A673 (cell line): ENCODE measurements around the gene HS3ST5. TPM values are rescaled to one million over a fixed set of nuclear protein-coding genes. Genes with fewer than 3 reads are reported as not detected.

Source experiments
- BruUV-seq: library from RNA; stranded (reverse); fragments of 400-500 nt; replicated peaks from 2 replicates; lab custom pipeline; 2021; lab: Mats Ljungman, UMichigan
- CTCF ChIA-PET: fragments of 300-600 bp; sonication (Branson Sonifier 250); formaldehyde crosslinking; loops from one replicate; lab custom pipeline; 2022; ENCODE audit warnings: antibody characterized with exemption; lab: Charles Lee
- POLR2A ChIA-PET: fragments of 300-600 bp; sonication (Branson Sonifier 250); formaldehyde crosslinking; loops from one replicate; lab custom pipeline; 2022; ENCODE audit warnings: antibody characterized with exemption; ENCODE audit not compliant: low non-redundant PET; lab: Charles Lee
- DNase-seq: peaks from one replicate; pipeline ENCODE4 v3.0.0-alpha.2; 2015; ENCODE audit warnings: low spot score
- H3K27ac ChIP-seq: fragments of 200-600 bp; sonication (generic); 2 replicates; pipeline ENCODE4 v1.5.1; 2016; ENCODE audit warnings: mixed run types, low read depth, mild to moderate bottlenecking, mixed read lengths, antibody characterized with exemption, low read length; ENCODE audit not compliant: poor library complexity, severe bottlenecking
- H3K27me3 ChIP-seq: fragments of 200-600 bp; sonication (generic); replicated peaks from 2 replicates; pipeline ENCODE4 v1.6.1; 2017; ENCODE audit warnings: mixed run types, low read depth, mild to moderate bottlenecking, mixed read lengths, antibody characterized with exemption, low read length; ENCODE audit not compliant: insufficient read depth, poor library complexity
- H3K36me3 ChIP-seq: fragments of 200-600 bp; sonication (generic); 2 replicates; pipeline ENCODE4 v1.6.1; 2016; ENCODE audit warnings: mixed run types, mild to moderate bottlenecking, mixed read lengths, antibody characterized with exemption, low read length; ENCODE audit not compliant: insufficient read depth, poor library complexity, severe bottlenecking
- H3K4me1 ChIP-seq: fragments of 200-600 bp; sonication (generic); 2 replicates; pipeline ENCODE4 v1.6.1; 2017; ENCODE audit warnings: mixed run types, mild to moderate bottlenecking, mixed read lengths, antibody characterized with exemption, low read length; ENCODE audit not compliant: insufficient read depth, poor library complexity, severe bottlenecking
- H3K4me3 ChIP-seq: fragments of 200-600 bp; sonication (generic); 2 replicates; pipeline ENCODE4 v1.5.1; 2016; ENCODE audit warnings: low read depth, mixed run types, mild to moderate bottlenecking, mixed read lengths, low read length; ENCODE audit not compliant: poor library complexity, severe bottlenecking
- H3K9me3 ChIP-seq: fragments of 200-600 bp; sonication (generic); 2 replicates; pipeline ENCODE4 v1.6.1; 2016; ENCODE audit warnings: mixed run types, low read depth, mild to moderate bottlenecking, mixed read lengths, antibody characterized with exemption, low read length; ENCODE audit not compliant: poor library complexity, severe bottlenecking
- EZH2 ChIP-seq: fragments of 200-600 bp; sonication (generic); IDR thresholded peaks from 2 replicates; pipeline ENCODE4 v1.6.1; 2017; ENCODE audit warnings: borderline replicate concordance, low read depth, mild to moderate bottlenecking, mixed read lengths, antibody characterized with exemption, low read length; ENCODE audit not compliant: poor library complexity, severe bottlenecking
- intact Hi-C: fragments of 100-400 bp; cut with micrococcal nuclease; formaldehyde crosslinking; loops from one replicate; pipeline ENCODE4 v1.10.0; 2022; ENCODE audit not compliant: unreplicated experiment
- total RNA-seq: library from RNA; stranded (reverse); gene quantifications from 2 replicates; pipeline ENCODE4 v1.2.3, GENCODE V29; 2021
- TF ChIP-seq, protein P1 (sequence below): fragments of 300-800, 200-600 bp; sonication (generic); conservative IDR thresholded peaks from 2 replicates; pipeline ENCODE4 v1.5.1; 2017; ENCODE audit warnings: low read depth, mild to moderate bottlenecking, antibody characterized with exemption, low read length, moderate library complexity, mixed read lengths

Gene HS3ST5
- total RNA-seq, 1 experiment from 2014 or later, result not detected

DNA sequence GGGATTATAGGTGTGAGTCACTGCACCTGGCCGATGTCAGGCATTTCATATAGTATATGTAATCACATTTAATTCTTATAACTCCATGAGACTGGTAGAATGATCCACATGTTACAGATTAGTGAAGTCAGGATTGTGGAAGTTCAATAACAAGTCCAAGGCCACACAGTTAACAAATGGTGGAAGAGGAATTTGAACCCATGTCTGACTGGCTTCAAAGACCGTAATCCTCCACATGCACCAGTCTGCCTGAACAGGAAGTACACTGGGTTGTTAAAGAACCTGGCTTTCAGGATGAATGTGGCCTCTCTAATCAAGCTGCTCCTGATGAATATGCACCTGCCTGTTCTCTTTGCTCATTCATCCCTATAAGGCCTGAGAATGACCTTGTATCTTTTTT is 249.9 kb downstream of the HS3ST5 start:
- CTCF ChIA-PET, result interaction anchor here (1.2 kb wide), 1 partner anchor 15 kb away, joined by 3 read pairs; no protein-coding TSS in a partner anchor
- intact Hi-C loops, result no loop called here

DNA sequence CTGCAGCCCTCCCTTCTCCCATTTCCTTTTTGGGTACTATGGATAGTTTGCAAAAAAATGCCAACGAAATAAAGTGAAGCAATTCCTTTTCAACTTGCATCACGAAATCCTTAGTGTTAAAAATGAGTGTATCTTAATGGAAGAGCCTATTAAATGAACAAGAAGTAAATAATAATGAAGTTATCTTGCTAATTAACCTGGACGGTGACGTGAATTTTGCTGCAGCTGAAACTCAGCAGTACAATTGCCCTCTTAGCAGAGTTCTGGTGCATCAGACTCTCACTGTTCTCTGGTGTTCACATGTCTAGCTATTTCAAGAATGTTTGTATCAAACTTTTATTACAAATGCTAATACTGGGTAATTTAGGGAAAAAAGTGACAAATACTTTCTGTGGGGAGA is 252.2 kb downstream of the HS3ST5 start:
- Histone ChIP-seq H3K27ac (no peak overlapping the region), H3K36me3 (no peaks in the 10 kb centered on the region), H3K4me1 (no peaks in the 10 kb centered on the region), H3K27me3 (peaks cover 3% of the 10 kb centered on the region), H3K4me3 (no peak overlapping the region), H3K9me3 (no peaks in the 10 kb centered on the region)
- no TSS peak for BruUV-seq
- CTCF ChIA-PET, result no interaction called here
- intact Hi-C loops, result no loop called here
- TF ChIP-seq, protein P1, sequence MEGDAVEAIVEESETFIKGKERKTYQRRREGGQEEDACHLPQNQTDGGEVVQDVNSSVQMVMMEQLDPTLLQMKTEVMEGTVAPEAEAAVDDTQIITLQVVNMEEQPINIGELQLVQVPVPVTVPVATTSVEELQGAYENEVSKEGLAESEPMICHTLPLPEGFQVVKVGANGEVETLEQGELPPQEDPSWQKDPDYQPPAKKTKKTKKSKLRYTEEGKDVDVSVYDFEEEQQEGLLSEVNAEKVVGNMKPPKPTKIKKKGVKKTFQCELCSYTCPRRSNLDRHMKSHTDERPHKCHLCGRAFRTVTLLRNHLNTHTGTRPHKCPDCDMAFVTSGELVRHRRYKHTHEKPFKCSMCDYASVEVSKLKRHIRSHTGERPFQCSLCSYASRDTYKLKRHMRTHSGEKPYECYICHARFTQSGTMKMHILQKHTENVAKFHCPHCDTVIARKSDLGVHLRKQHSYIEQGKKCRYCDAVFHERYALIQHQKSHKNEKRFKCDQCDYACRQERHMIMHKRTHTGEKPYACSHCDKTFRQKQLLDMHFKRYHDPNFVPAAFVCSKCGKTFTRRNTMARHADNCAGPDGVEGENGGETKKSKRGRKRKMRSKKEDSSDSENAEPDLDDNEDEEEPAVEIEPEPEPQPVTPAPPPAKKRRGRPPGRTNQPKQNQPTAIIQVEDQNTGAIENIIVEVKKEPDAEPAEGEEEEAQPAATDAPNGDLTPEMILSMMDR, result no peak
- TF ChIP-seq EZH2, result no peak
- POLR2A ChIA-PET, result no interaction called here
- DNase-seq, result no peak

More for the DNA sequence above, 249.9 kb downstream of the HS3ST5 start:
- no peak overlapping the region for H3K4me3 ChIP-seq
- peaks cover 3% of the 10 kb centered on the region for H3K27me3 ChIP-seq
- TF ChIP-seq, protein P1, result no peak
- TF ChIP-seq EZH2, result no peak
- BruUV-seq, result no TSS peak
- DNase-seq, result no peak
- POLR2A ChIA-PET, result no interaction called here
- H3K4me1 ChIP-seq, result no peaks in the 10 kb centered on the region
- H3K27ac ChIP-seq, result no peak overlapping the region
- no peaks in the 10 kb centered on the region for H3K9me3 ChIP-seq
- H3K36me3 ChIP-seq, result no peaks in the 10 kb centered on the region

DNA sequence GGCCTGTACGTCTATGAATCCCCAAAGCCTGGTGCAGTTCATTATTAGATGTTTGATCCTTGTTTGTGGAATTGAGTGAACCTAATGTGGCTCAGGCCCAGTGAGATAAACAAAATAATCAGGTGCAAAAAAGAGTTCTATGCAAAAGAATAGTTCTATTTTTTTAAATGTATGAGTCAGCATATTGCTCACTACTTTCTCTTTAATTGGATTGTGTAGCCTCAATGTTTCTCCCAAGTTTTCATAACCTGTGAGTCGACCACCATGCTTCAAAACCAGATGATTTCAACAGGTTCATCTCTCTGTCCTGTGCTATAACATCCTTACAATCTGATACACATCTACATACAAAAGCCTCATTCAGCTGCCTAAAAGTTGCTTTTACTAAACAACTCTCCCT is 255.3 kb downstream of the HS3ST5 start:
- no TSS peak for BruUV-seq
- intact Hi-C loops, result no loop called here

More for the DNA sequence above, 255.3 kb downstream of the HS3ST5 start:
- H3K4me3 ChIP-seq, result no peak overlapping the region
- ChIA-PET CTCF (no interaction called here), POLR2A (no interaction called here)
- H3K36me3 ChIP-seq, result no peaks in the 10 kb centered on the region
- H3K27me3 ChIP-seq, result peaks cover 8% of the 10 kb centered on the region
- no peak overlapping the region for H3K27ac ChIP-seq
- TF ChIP-seq, protein P1, result no peak
- TF ChIP-seq EZH2, result no peak
- no peak for DNase-seq
- no peaks in the 10 kb centered on the region for H3K4me1 ChIP-seq
- H3K9me3 ChIP-seq, result no peaks in the 10 kb centered on the region
